ENCODE measurements around the gene BAIAP2L1.

GRCh38 chr7:98406827-98407226 lies 5.9 kb upstream of the BAIAP2L1 start:
- TF ChIP-seq CTCF (IDR thresholded peaks at IDR 0.05) (no peak), POLR2A (IDR thresholded peaks at IDR 0.05) (no peak)

Measured in adrenal gland (tissue), 5 donors.